Smooth muscle cell (in vitro differentiated cells): ENCODE data around the gene CTDSPL2. TPM values are rescaled to one million over a fixed set of nuclear protein-coding genes. Genes with fewer than 3 reads are reported as not detected.
"Not testable (repeated sequence)": the region's sequence is repeated elsewhere in the genome, so short reads cannot be mapped to it uniquely, and the experiment has no call there.

Experiments used
- DNase-seq: peaks from one replicate; lab custom pipeline; 2025; ENCODE audit not compliant: unreplicated experiment; lab: John Stamatoyannopoulos, UW
- H2AFZ ChIP-seq: fragments of 200-600 bp; sonication (generic); 2 replicates; pipeline ENCODE4 v1.6.0; 2016; ENCODE audit warnings: antibody characterized with exemption, low read depth, mild to moderate bottlenecking
- H3F3A ChIP-seq: fragments of 200-600 bp; sonication (generic); 2 replicates; pipeline ENCODE4 v1.6.0; 2017; ENCODE audit warnings: antibody characterized with exemption, low read depth
- H3K27ac ChIP-seq: fragments of 200-600 bp; sonication (generic); 2 replicates; pipeline ENCODE4 v1.5.1; 2016; ENCODE audit warnings: low read depth, mild to moderate bottlenecking
- H3K27me3 ChIP-seq: fragments of 200-600 bp; sonication (generic); 2 replicates; pipeline ENCODE4 v1.6.1; 2016; ENCODE audit warnings: low read depth, mild to moderate bottlenecking
- H3K36me3 ChIP-seq: fragments of 200-600 bp; sonication (generic); 2 replicates; pipeline ENCODE4 v1.5.1; 2016; ENCODE audit warnings: low read depth
- H3K4me1 ChIP-seq: fragments of 200-600 bp; sonication (generic); 2 replicates; pipeline ENCODE4 v1.5.1; 2016; ENCODE audit warnings: low read depth
- H3K4me2 ChIP-seq: fragments of 200-600 bp; sonication (generic); 2 replicates; pipeline ENCODE4 v1.6.0; 2016; ENCODE audit warnings: mild to moderate bottlenecking
- H3K4me3 ChIP-seq: fragments of 200-600 bp; sonication (generic); 2 replicates; pipeline ENCODE4 v1.5.1; 2016; ENCODE audit warnings: mild to moderate bottlenecking
- H3K79me2 ChIP-seq: fragments of 200-600 bp; sonication (generic); 2 replicates; pipeline ENCODE4 v1.6.0; 2016; ENCODE audit warnings: low read depth, mild to moderate bottlenecking
- H3K9ac ChIP-seq: fragments of 200-600 bp; sonication (generic); 2 replicates; pipeline ENCODE4 v1.6.0; 2016; ENCODE audit warnings: low read depth
- H3K9me3 ChIP-seq: fragments of 200-600 bp; sonication (generic); replicated peaks from 2 replicates; pipeline ENCODE4 v1.5.1; 2016; ENCODE audit warnings: low read depth
- H4K20me1 ChIP-seq: fragments of 200-600 bp; sonication (generic); 2 replicates; pipeline ENCODE4 v1.6.0; 2016; ENCODE audit warnings: low read depth
- CTCF ChIP-seq: fragments of 200-600 bp; sonication (generic); IDR thresholded peaks from 2 replicates; pipeline ENCODE4 v1.5.1; 2017; ENCODE audit warnings: borderline replicate concordance, mild to moderate bottlenecking, antibody characterized with exemption; ENCODE audit not compliant: insufficient read depth, poor library complexity, severe bottlenecking
- WGBS: methylation state at CpG from one replicate; pipeline ENCODE4 v1.1.7; 2016; ENCODE audit warnings: low lambda C conversion rate; 5-methylcytosine and 5-hydroxymethylcytosine counted together
- polyA plus RNA-seq: library from polyadenylated mRNA; unstranded; fragments of >200 nt; fragmentation: Nextera tagmentation; extraction: Ambion mirVana; gene quantifications from 2 replicates; pipeline ENCODE4 v1.2.1, GENCODE V29; 2016
- total RNA-seq: library from RNA; depleted of rRNA; stranded (reverse); fragments of >200 nt; gene quantifications from 2 replicates; pipeline ENCODE4 v1.2.3, GENCODE V29; 2014

Gene CTDSPL2
- total and polyA plus RNA-seq, 2 experiments from 2014 or later: 15.6 to 83.9 TPM

- H3K4me2 ChIP-seq: no peak overlapping the region
- 96% methylated on average over 3 of the region's 3 CpGs for WGBS
- no peak overlapping the region for H2AFZ ChIP-seq
- H3K9me3 ChIP-seq: no peaks in the 10 kb centered on the region
- H3K9ac ChIP-seq: no peak overlapping the region
- H4K20me1 ChIP-seq: peaks cover 77% of the 10 kb centered on the region
- DNase-seq: no peak
- peak; percentile 38 for TF ChIP-seq CTCF
- H3K79me2 ChIP-seq: peaks cover 77% of the 10 kb centered on the region
- no peak overlapping the region for H3K4me3 ChIP-seq
- peaks cover 8% of the 10 kb centered on the region for H3F3A ChIP-seq
- H3K27me3 ChIP-seq: no peaks in the 10 kb centered on the region
- peaks cover 4% of the 10 kb centered on the region for H3K4me1 ChIP-seq
- H3K36me3 ChIP-seq: peaks cover 23% of the 10 kb centered on the region
- no peak overlapping the region for H3K27ac ChIP-seq
Observed at GRCh38 chr15:44550256-44550655, 122.8 kb downstream of the CTDSPL2 start.

- H3K27ac ChIP-seq: no peak overlapping the region
- H3F3A ChIP-seq: peaks cover 8% of the 10 kb centered on the region
- DNase-seq: no peak
- H2AFZ ChIP-seq: no peak overlapping the region
- no peak overlapping the region for H3K9ac ChIP-seq
- TF ChIP-seq CTCF: peak; percentile 1
- peaks cover 4% of the 10 kb centered on the region for H3K4me1 ChIP-seq
- H3K4me2 ChIP-seq: no peak overlapping the region
- H3K79me2 ChIP-seq: peaks cover 72% of the 10 kb centered on the region
- H3K4me3 ChIP-seq: no peak overlapping the region
- H3K36me3 ChIP-seq: peaks cover 24% of the 10 kb centered on the region
- peaks cover 72% of the 10 kb centered on the region for H4K20me1 ChIP-seq
- no peaks in the 10 kb centered on the region for H3K9me3 ChIP-seq
- 98% methylated on average over 4 of the region's 4 CpGs for WGBS
- no peaks in the 10 kb centered on the region for H3K27me3 ChIP-seq
Observed at GRCh38 chr15:44550734-44551133, 123.3 kb downstream of the CTDSPL2 start.

GRCh38 chr15:44554934-44555723 lies 127.7 kb downstream of the CTDSPL2 start:
- Histone ChIP-seq H4K20me1 (peaks cover 38% of the 10 kb centered on the region), H3K27ac (no peak overlapping the region), H3K4me3 (no peak overlapping the region), H3K27me3 (no peaks in the 10 kb centered on the region), H3K4me2 (no peak overlapping the region), H2AFZ (no peak overlapping the region), H3K9me3 (no peaks in the 10 kb centered on the region), H3K9ac (no peak overlapping the region), H3F3A (peaks cover 5% of the 10 kb centered on the region), H3K4me1 (no peaks in the 10 kb centered on the region), H3K36me3 (peaks cover 29% of the 10 kb centered on the region), H3K79me2 (peaks cover 28% of the 10 kb centered on the region)
- WGBS: 88% methylated on average over 4 of the region's 4 CpGs
- no peak for TF ChIP-seq CTCF
- no peak for DNase-seq

- DNase-seq: not testable (repeated sequence)
- peaks cover 56% of the 10 kb centered on the region for H3K36me3 ChIP-seq
Observed at GRCh38 chr15:44560926-44561325, 133.5 kb downstream of the CTDSPL2 start.

More at GRCh38 chr15:44560926-44561325, 133.5 kb downstream of the CTDSPL2 start:
- not testable (repeated sequence) for H3K27me3 ChIP-seq, H3K79me2 ChIP-seq, H3F3A ChIP-seq, H3K4me3 ChIP-seq, H3K4me1 ChIP-seq, H3K9ac ChIP-seq, H3K9me3 ChIP-seq, H3K27ac ChIP-seq, H4K20me1 ChIP-seq, H3K4me2 ChIP-seq, H2AFZ ChIP-seq
